ENCODE results near the gene ADORA1.

Gene ADORA1

GRCh38 chr1:203196371-203196770 lies 68.8 kb downstream of the ADORA1 start:
- Histone ChIP-seq H3K9me2 (replicated peaks; ENCODE audit: insufficient read depth, low read length) (no peaks in the 10 kb centered on the region), H3K9ac (ENCODE audit: low read length) (no peak overlapping the region), H3K79me2 (ENCODE audit: insufficient read depth, low read length) (no peaks in the 10 kb centered on the region), H3F3A (ENCODE audit: insufficient read depth) (no peaks in the 10 kb centered on the region), H2AFZ (ENCODE audit: low read depth, low read length, severe bottlenecking) (no peak overlapping the region), H3K36me3 (ENCODE audit: low read length) (no peaks in the 10 kb centered on the region), H3K9me3 (ENCODE audit: insufficient read depth, low read length) (no peaks in the 10 kb centered on the region), H3K4me2 (ENCODE audit: low read depth, low read length, poor library complexity, severe bottlenecking) (no peak overlapping the region), H3K27ac (ENCODE audit: low read depth, low read length) (no peak overlapping the region), H3K4me3 (ENCODE audit: insufficient read depth, low read length, poor library complexity, severe bottlenecking) (no peak overlapping the region), H4K20me1 (ENCODE audit: low read depth, low read length) (no peaks in the 10 kb centered on the region), H3K27me3 (ENCODE audit: low read length) (no peaks in the 10 kb centered on the region)
- no peak for TF ChIP-seq CTCF (IDR thresholded peaks at IDR 0.05; ENCODE audit: insufficient read depth, low read length, poor library complexity, severe bottlenecking)
- no peak for TF ChIP-seq EZH2phosphoT487 (conservative IDR thresholded peaks at IDR 0.05; ENCODE audit: low read length)

- no peak overlapping the region for H3K27ac ChIP-seq (ENCODE audit: low read depth, low read length)
- no peaks in the 10 kb centered on the region for H4K20me1 ChIP-seq (ENCODE audit: low read depth, low read length)
- H2AFZ ChIP-seq (ENCODE audit: low read depth, low read length, severe bottlenecking) = no peak overlapping the region
- H3K9me3 ChIP-seq (ENCODE audit: insufficient read depth, low read length) = no peaks in the 10 kb centered on the region
- H3K4me2 ChIP-seq (ENCODE audit: low read depth, low read length, poor library complexity, severe bottlenecking) = no peak overlapping the region
- no peaks in the 10 kb centered on the region for H3K36me3 ChIP-seq (ENCODE audit: low read length)
- no peaks in the 10 kb centered on the region for H3K9me2 ChIP-seq (replicated peaks; ENCODE audit: insufficient read depth, low read length)
- no peaks in the 10 kb centered on the region for H3K27me3 ChIP-seq (ENCODE audit: low read length)
- H3K9ac ChIP-seq (ENCODE audit: low read length) = no peak overlapping the region
- no peaks in the 10 kb centered on the region for H3K79me2 ChIP-seq (ENCODE audit: insufficient read depth, low read length)
- no peaks in the 10 kb centered on the region for H3F3A ChIP-seq (ENCODE audit: insufficient read depth)
- TF ChIP-seq CTCF (IDR thresholded peaks at IDR 0.05; ENCODE audit: insufficient read depth, low read length, poor library complexity, severe bottlenecking) (no peak), EZH2phosphoT487 (conservative IDR thresholded peaks at IDR 0.05; ENCODE audit: low read length) (no peak)
- H3K4me3 ChIP-seq (ENCODE audit: insufficient read depth, low read length, poor library complexity, severe bottlenecking) = no peak overlapping the region
Measured at GRCh38 chr1:203197625-203198024, 70.1 kb downstream of the ADORA1 start.

- H3K9me2 ChIP-seq (replicated peaks; ENCODE audit: insufficient read depth, low read length) = no peaks in the 10 kb centered on the region
- TF ChIP-seq CTCF (IDR thresholded peaks at IDR 0.05; ENCODE audit: insufficient read depth, low read length, poor library complexity, severe bottlenecking) = no peak
- no peak for TF ChIP-seq EZH2phosphoT487 (conservative IDR thresholded peaks at IDR 0.05; ENCODE audit: low read length)
- no peaks in the 10 kb centered on the region for H3K36me3 ChIP-seq (ENCODE audit: low read length)
- H3K9ac ChIP-seq (ENCODE audit: low read length) = no peak overlapping the region
- H3F3A ChIP-seq (ENCODE audit: insufficient read depth) = no peaks in the 10 kb centered on the region
- H3K27me3 ChIP-seq (ENCODE audit: low read length) = no peaks in the 10 kb centered on the region
- no peaks in the 10 kb centered on the region for H4K20me1 ChIP-seq (ENCODE audit: low read depth, low read length)
- no peak overlapping the region for H3K27ac ChIP-seq (ENCODE audit: low read depth, low read length)
- no peak overlapping the region for H3K4me3 ChIP-seq (ENCODE audit: insufficient read depth, low read length, poor library complexity, severe bottlenecking)
- H3K9me3 ChIP-seq (ENCODE audit: insufficient read depth, low read length) = no peaks in the 10 kb centered on the region
- H3K4me2 ChIP-seq (ENCODE audit: low read depth, low read length, poor library complexity, severe bottlenecking) = no peak overlapping the region
- no peak overlapping the region for H2AFZ ChIP-seq (ENCODE audit: low read depth, low read length, severe bottlenecking)
- H3K79me2 ChIP-seq (ENCODE audit: insufficient read depth, low read length) = no peaks in the 10 kb centered on the region
Measured at GRCh38 chr1:203199002-203199401, 71.5 kb downstream of the ADORA1 start.

- Histone ChIP-seq H3K36me3 (ENCODE audit: low read length) (no peaks in the 10 kb centered on the region), H3K4me3 (ENCODE audit: insufficient read depth, low read length, poor library complexity, severe bottlenecking) (no peak overlapping the region), H4K20me1 (ENCODE audit: low read depth, low read length) (no peaks in the 10 kb centered on the region), H3K27ac (ENCODE audit: low read depth, low read length) (no peak overlapping the region), H3F3A (ENCODE audit: insufficient read depth) (no peaks in the 10 kb centered on the region), H3K9me2 (replicated peaks; ENCODE audit: insufficient read depth, low read length) (no peaks in the 10 kb centered on the region), H2AFZ (ENCODE audit: low read depth, low read length, severe bottlenecking) (no peak overlapping the region), H3K9me3 (ENCODE audit: insufficient read depth, low read length) (no peaks in the 10 kb centered on the region), H3K9ac (ENCODE audit: low read length) (no peak overlapping the region), H3K27me3 (ENCODE audit: low read length) (no peaks in the 10 kb centered on the region), H3K4me2 (ENCODE audit: low read depth, low read length, poor library complexity, severe bottlenecking) (no peak overlapping the region), H3K79me2 (ENCODE audit: insufficient read depth, low read length) (no peaks in the 10 kb centered on the region)
- TF ChIP-seq CTCF (IDR thresholded peaks at IDR 0.05; ENCODE audit: insufficient read depth, low read length, poor library complexity, severe bottlenecking) (no peak), EZH2phosphoT487 (conservative IDR thresholded peaks at IDR 0.05; ENCODE audit: low read length) (no peak)
Measured at GRCh38 chr1:203199481-203199815, 71.9 kb downstream of the ADORA1 start.

Measured in SU-DHL-6 (cell line).